GM19025 (cell line): ENCODE data around the gene CACNG7.

Source experiments
- ATAC-seq: cut with Tn5 transposase; IDR thresholded peaks from one replicate; pipeline ENCODE4 v1.9.1; 2021; ENCODE audit warnings: mild to moderate bottlenecking, low read depth, moderate library complexity; ENCODE audit not compliant: unreplicated experiment

CACNG7 gene

GRCh38 chr19:53903055-53903680, 5.9 kb upstream of the CACNG7 start:
- no peak for ATAC-seq

- no peak for ATAC-seq
Observed at GRCh38 chr19:53904909-53905308, 4.2 kb upstream of the CACNG7 start.

- ATAC-seq = no peak
Observed at GRCh38 chr19:53905787-53906186, 3.3 kb upstream of the CACNG7 start.

- ATAC-seq = no peak
Observed at GRCh38 chr19:53906211-53907192, 2.6 kb upstream of the CACNG7 start.

- no peak for ATAC-seq
Observed at GRCh38 chr19:53907193-53907581, 1.9 kb upstream of the CACNG7 start.

GRCh38 chr19:53907690-53908089, 1.4 kb upstream of the CACNG7 start:
- no peak for ATAC-seq

- no peak for ATAC-seq
Observed at GRCh38 chr19:53908106-53908934, 758 bp upstream of the CACNG7 start.

GRCh38 chr19:53909471-53910169, 542 bp downstream of the CACNG7 start:
- no peak for ATAC-seq

GRCh38 chr19:53910170-53910518, 1.1 kb downstream of the CACNG7 start:
- no peak for ATAC-seq

GRCh38 chr19:53912653-53913052, 3.6 kb downstream of the CACNG7 start:
- ATAC-seq = no peak

- no peak for ATAC-seq
Observed at GRCh38 chr19:53915000-53915399, 5.9 kb downstream of the CACNG7 start.

GRCh38 chr19:53916004-53916403, 6.9 kb downstream of the CACNG7 start:
- no peak for ATAC-seq

GRCh38 chr19:53917356-53917755, 8.3 kb downstream of the CACNG7 start:
- no peak for ATAC-seq

GRCh38 chr19:53927739-53928138, 18.7 kb downstream of the CACNG7 start:
- ATAC-seq = no peak

- ATAC-seq = no peak
Observed at GRCh38 chr19:53936029-53936428, 27.0 kb downstream of the CACNG7 start.

GRCh38 chr19:53942001-53942786, 33.1 kb downstream of the CACNG7 start:
- ATAC-seq = no peak

- ATAC-seq = no peak
Observed at GRCh38 chr19:53944416-53944815, 35.3 kb downstream of the CACNG7 start.

- ATAC-seq = no peak
Observed at GRCh38 chr19:53944933-53945332, 35.9 kb downstream of the CACNG7 start.

GRCh38 chr19:53945441-53945840, 36.4 kb downstream of the CACNG7 start:
- ATAC-seq = no peak

- no peak for ATAC-seq
Observed at GRCh38 chr19:53945998-53946397, 36.9 kb downstream of the CACNG7 start.
